ENCODE measurements around the gene UBE2J2. TPM values are rescaled to one million over a fixed set of nuclear protein-coding genes. Genes with fewer than 3 reads are reported as not detected.

The UBE2J2 gene
- total RNA-seq, 1 donor from 2014 or later = 89.9 TPM

- DNase-seq = peak; percentile 68
Measured at GRCh38 chr1:1291548-1292441, 18.1 kb upstream of the UBE2J2 start.

DNA sequence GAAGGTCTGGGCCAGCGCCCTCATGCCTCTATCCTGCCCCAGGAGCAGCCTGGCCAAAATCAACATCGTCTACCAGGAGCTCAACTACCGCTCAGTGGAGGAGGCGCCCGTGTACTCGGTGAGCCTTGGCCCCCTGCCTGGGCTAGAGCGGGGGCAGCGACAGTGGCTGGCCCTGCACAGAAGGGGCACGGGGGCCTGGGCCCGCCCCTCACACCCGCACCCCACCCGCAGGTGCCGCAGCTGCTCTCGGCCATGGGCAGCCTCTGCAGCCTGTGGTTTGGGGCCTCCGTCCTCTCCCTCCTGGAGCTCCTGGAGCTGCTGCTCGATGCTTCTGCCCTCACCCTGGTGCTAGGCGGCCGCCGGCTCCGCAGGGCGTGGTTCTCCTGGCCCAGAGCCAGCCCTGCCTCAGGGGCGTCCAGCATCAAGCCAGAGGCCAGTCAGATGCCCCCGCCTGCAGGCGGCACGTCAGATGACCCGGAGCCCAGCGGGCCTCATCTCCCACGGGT is 17.4 kb upstream of the UBE2J2 start:
- no peak for TF ChIP-seq CTCF (IDR thresholded peaks at IDR 0.05)
- H3K36me3 Mint-ChIP-seq (ENCODE audit: low read depth) = no peaks in the 10 kb centered on the region
- intact Hi-C loops (cut with micrococcal nuclease) = loop anchor here (1.0 to 5.0 kb wide), 2 partner anchors 84 to 169 kb away; partner anchors contain the start of gene TNFRSF18
- H3K4me1 Mint-ChIP-seq = peaks cover 10% of the 10 kb centered on the region
- ChIA-PET CTCF (interaction anchor here (0.7 to 3.2 kb wide), 18 partner anchors 12 to 309 kb away, joined by 3 to 71 read pairs (median 4); partner anchors contain the start of gene PERM1), POLR2A (interaction anchor here (1.0 to 1.4 kb wide), 6 partner anchors 169 to 307 kb away, joined by 3 to 11 read pairs (median 4); no protein-coding TSS in a partner anchor)
- H3K9me3 Mint-ChIP-seq = no peaks in the 10 kb centered on the region
- no peak overlapping the region for H3K27ac Mint-ChIP-seq
- ATAC-seq (ENCODE audit: low read depth) = no peak
- no peak overlapping the region for H3K4me3 Mint-ChIP-seq
- no peak for DNase-seq
- peaks cover 2% of the 10 kb centered on the region for H3K27me3 Mint-ChIP-seq

More at GRCh38 chr1:1291548-1292441, 18.1 kb upstream of the UBE2J2 start:
- POLR2A ChIA-PET = interaction anchor here (0.6 to 1.4 kb wide), 6 partner anchors 170 to 308 kb away, joined by 3 to 11 read pairs (median 4); no protein-coding TSS in a partner anchor
- Mint-ChIP-seq H3K36me3 (ENCODE audit: low read depth) (no peaks in the 10 kb centered on the region), H3K4me1 (peaks cover 10% of the 10 kb centered on the region), H3K27me3 (peaks cover 2% of the 10 kb centered on the region), H3K4me3 (no peak overlapping the region), H3K9me3 (no peaks in the 10 kb centered on the region), H3K27ac (no peak overlapping the region)
- TF ChIP-seq CTCF (IDR thresholded peaks at IDR 0.05) = no peak
- intact Hi-C loops (cut with micrococcal nuclease) = loop anchor here (1.0 to 5.0 kb wide), 4 partner anchors 84 to 307 kb away; partner anchors contain the start of gene TNFRSF18
- ATAC-seq (ENCODE audit: low read depth) = peak; percentile 92
- CTCF ChIA-PET = interaction anchor here (0.7 to 3.2 kb wide), 20 partner anchors 12 to 310 kb away, joined by 3 to 71 read pairs (median 4); partner anchors contain the start of genes ISG15 and PERM1

GRCh38 chr1:1290238-1290731 is 16.6 kb upstream of the UBE2J2 start:
- peak; percentile 67 for DNase-seq
- ChIA-PET CTCF (interaction anchor here (1.0 to 3.2 kb wide), 5 partner anchors 12 to 308 kb away, joined by 3 to 71 read pairs (median 23); partner anchors contain the start of gene PERM1), POLR2A (interaction anchor here (0.6 to 1.3 kb wide), 3 partner anchors 17 to 226 kb away, joined by 3 to 6 read pairs (median 5); partner anchors contain the start of gene UBE2J2)
- Mint-ChIP-seq H3K9me3 (no peaks in the 10 kb centered on the region), H3K27ac (no peak overlapping the region), H3K27me3 (peaks cover 2% of the 10 kb centered on the region), H3K36me3 (ENCODE audit: low read depth) (no peaks in the 10 kb centered on the region), H3K4me1 (peaks cover 10% of the 10 kb centered on the region), H3K4me3 (no peak overlapping the region)
- peak; percentile 83 for ATAC-seq (ENCODE audit: low read depth)
- TF ChIP-seq CTCF (IDR thresholded peaks at IDR 0.05) = no peak
- intact Hi-C loops (cut with micrococcal nuclease) = loop anchor here (1.0 to 5.0 kb wide), 2 partner anchors 16 to 83 kb away; partner anchors contain the start of gene TNFRSF18

DNA sequence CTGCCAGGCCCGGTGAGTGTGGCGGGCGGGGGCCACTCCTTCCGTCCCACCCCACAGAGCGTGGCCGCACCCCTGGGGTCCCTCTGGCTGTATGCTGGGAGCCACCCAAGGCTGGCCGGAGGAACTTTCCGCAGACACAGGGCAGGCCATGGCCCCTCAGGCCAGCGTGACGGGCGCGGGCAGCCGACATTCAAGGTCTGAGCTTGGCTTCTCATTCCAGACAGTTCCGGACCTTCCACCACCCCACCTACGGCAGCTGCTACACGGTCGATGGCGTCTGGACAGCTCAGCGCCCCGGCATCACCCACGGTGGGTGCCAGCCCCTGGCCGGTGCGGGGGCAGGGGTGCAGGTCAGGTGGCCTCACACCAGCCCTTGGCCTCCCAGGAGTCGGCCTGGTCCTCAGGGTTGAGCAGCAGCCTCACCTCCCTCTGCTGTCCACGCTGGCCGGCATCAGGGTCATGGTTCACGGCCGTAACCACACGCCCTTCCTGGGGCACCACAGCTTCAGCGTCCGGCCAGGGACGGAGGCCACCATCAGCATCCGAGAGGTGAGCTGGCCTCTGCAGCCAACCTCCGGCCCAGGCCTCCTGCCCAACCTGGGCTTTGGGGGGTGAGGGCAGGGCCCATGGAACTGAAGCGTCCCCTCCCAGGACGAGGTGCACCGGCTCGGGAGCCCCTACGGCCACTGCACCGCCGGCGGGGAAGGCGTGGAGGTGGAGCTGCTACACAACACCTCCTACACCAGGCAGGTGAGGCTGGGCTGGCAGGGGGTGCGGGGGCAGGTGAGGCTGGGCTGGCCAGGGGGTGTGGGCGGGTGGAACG is 13.8 kb upstream of the UBE2J2 start:
- H3K4me1 Mint-ChIP-seq = peaks cover 14% of the 10 kb centered on the region
- H3K27ac Mint-ChIP-seq = no peak overlapping the region
- ChIA-PET CTCF (no interaction called here), POLR2A (no interaction called here)
- intact Hi-C loops (cut with micrococcal nuclease) = no loop called here
- no peak for DNase-seq
- H3K9me3 Mint-ChIP-seq = no peaks in the 10 kb centered on the region
- ATAC-seq (ENCODE audit: low read depth) = no peak
- no peak for TF ChIP-seq CTCF (IDR thresholded peaks at IDR 0.05)
- peaks cover 2% of the 10 kb centered on the region for H3K27me3 Mint-ChIP-seq
- H3K36me3 Mint-ChIP-seq (ENCODE audit: low read depth) = no peaks in the 10 kb centered on the region
- no peak overlapping the region for H3K4me3 Mint-ChIP-seq

All from activated B cell treated with CpG ODN at 0.5 μM for 24 hours (primary cell).